ENCODE measurements around the gene PLSCR1.

- TF ChIP-seq, protein P1, sequence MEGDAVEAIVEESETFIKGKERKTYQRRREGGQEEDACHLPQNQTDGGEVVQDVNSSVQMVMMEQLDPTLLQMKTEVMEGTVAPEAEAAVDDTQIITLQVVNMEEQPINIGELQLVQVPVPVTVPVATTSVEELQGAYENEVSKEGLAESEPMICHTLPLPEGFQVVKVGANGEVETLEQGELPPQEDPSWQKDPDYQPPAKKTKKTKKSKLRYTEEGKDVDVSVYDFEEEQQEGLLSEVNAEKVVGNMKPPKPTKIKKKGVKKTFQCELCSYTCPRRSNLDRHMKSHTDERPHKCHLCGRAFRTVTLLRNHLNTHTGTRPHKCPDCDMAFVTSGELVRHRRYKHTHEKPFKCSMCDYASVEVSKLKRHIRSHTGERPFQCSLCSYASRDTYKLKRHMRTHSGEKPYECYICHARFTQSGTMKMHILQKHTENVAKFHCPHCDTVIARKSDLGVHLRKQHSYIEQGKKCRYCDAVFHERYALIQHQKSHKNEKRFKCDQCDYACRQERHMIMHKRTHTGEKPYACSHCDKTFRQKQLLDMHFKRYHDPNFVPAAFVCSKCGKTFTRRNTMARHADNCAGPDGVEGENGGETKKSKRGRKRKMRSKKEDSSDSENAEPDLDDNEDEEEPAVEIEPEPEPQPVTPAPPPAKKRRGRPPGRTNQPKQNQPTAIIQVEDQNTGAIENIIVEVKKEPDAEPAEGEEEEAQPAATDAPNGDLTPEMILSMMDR (IDR thresholded peaks at IDR 0.05; ENCODE audit: insufficient read depth, low read length), result no peak
- TF ChIP-seq SPI1 (IDR thresholded peaks at IDR 0.05; ENCODE audit: borderline replicate concordance, low read depth) (no peak), REST (IDR thresholded peaks at IDR 0.05; ENCODE audit: insufficient replicate concordance, low read depth) (no peak), POLR2AphosphoS5 (IDR thresholded peaks at IDR 0.05; ENCODE audit: low read depth) (no peak)
Measured at GRCh38 chr3:146498002-146498736, 46.2 kb downstream of the PLSCR1 start.

Measured in HL-60 (cell line).